Urinary bladder (tissue), 4 donors: ENCODE measurements around the gene CA14. TPM values are rescaled to one million over a fixed set of nuclear protein-coding genes. Genes with fewer than 3 reads are reported as not detected.
"Not testable (repeated sequence)": the region's sequence is repeated elsewhere in the genome, so short reads cannot be mapped to it uniquely, and the experiment has no call there.

Experiments used
- DNase-seq: peaks from one replicate; pipeline ENCODE4 v3.0.0-alpha.2; 2015; ENCODE audit errors: extremely low spot score
- H3K27ac ChIP-seq: one replicate; pipeline ENCODE4 v1.5.1; 2013; ENCODE audit warnings: low read depth, mild to moderate bottlenecking, moderate library complexity
- H3K36me3 ChIP-seq: one replicate; pipeline ENCODE4 v1.6.1; 2013; ENCODE audit warnings: mild to moderate bottlenecking, moderate library complexity; ENCODE audit not compliant: insufficient read depth
- H3K4me1 ChIP-seq: one replicate; pipeline ENCODE4 v1.6.1; 2013; ENCODE audit warnings: mild to moderate bottlenecking, moderate library complexity; ENCODE audit not compliant: insufficient read depth
- H3K4me3 ChIP-seq: one replicate; pipeline ENCODE4 v1.5.1; 2013; ENCODE audit warnings: low read depth, low read length
- WGBS: extraction: QIAGEN DNeasy Blood & Tissue Kit; methylation state at CpG from one replicate; pipeline ENCODE4 v1.1.7; 2013; 5-methylcytosine and 5-hydroxymethylcytosine counted together
- polyA plus RNA-seq: library from polyadenylated mRNA; stranded (reverse); fragments of 200-250 nt; gene quantifications from one replicate; pipeline ENCODE4 v1.2.3, GENCODE V29; 2013
- total RNA-seq: library from RNA; depleted of rRNA; stranded (reverse); fragments of >200 nt; gene quantifications from one replicate; pipeline ENCODE4 v1.2.3, GENCODE V29; 2014
- donor health status: healthy with polysubstance abuse.
- donor health status: healthy.

Gene CA14
- total RNA-seq (0.37 TPM), polyA plus RNA-seq (1.9 TPM)

DNA sequence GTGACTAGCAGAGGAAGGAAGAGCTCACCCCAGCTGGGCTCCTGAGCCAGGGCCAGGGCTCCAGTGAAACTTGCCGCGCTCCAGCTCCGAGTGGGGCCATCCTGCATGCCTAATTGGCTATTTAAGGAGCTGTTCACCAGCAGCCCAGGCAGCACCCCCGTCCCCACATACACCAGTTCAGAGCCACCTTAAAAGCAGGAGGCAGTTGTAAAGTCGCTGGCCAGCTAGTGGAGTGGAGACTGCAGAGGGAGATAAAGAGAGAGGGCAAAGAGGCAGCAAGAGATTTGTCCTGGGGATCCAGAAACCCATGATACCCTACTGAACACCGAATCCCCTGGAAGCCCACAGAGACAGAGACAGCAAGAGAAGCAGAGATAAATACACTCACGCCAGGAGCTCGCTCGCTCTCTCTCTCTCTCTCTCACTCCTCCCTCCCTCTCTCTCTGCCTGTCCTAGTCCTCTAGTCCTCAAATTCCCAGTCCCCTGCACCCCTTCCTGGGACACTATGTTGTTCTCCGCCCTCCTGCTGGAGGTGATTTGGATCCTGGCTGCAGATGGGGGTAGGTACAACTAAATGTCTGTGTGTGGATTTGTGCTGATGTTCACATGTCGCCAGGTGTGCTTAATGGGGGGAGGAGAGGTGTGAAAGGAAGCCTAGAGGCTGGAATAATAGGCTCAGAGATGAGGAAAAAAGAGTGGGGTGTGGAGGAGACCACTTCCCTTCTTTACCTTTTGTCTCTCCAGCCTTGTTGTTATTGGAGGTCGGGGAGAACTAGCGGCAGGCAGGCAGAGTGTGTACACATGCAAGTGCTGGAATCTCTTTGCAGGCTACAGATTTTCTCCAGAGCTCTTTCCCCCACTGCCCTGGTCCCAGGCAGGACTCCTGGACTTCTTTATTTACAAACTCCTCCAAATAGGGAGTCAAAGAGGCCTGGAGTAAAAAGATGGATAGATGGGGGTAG is at the start of gene CA14:
Gene CA14 (plus strand): TSS at position 151 of the 962 bp plus-strand sequence. CDS start 355 bp downstream, at position 506.
- no peak for DNase-seq
- Histone ChIP-seq H3K27ac (no peak within 1 kb of the TSS), H3K36me3 (no peaks in the 10 kb centered on the region), H3K4me1 (no peaks in the 10 kb centered on the region), H3K4me3 (no peak within 1 kb of the TSS)
- WGBS: 36% methylated on average over 13 of the region's 13 CpGs

- H3K36me3 ChIP-seq, H3K27ac ChIP-seq, H3K4me3 ChIP-seq, DNase-seq, H3K4me1 ChIP-seq: not testable (repeated sequence)
- 89% methylated on average over 6 of the region's 6 CpGs for WGBS
Measured at GRCh38 chr1:150208460-150208859, 49.1 kb upstream of the CA14 start.

GRCh38 chr1:150210091-150210490 is 47.5 kb upstream of the CA14 start:
- Histone ChIP-seq H3K4me1 (peaks cover 1% of the 10 kb centered on the region), H3K36me3 (no peaks in the 10 kb centered on the region), H3K4me3 (no peak overlapping the region), H3K27ac (no peak overlapping the region)
- DNase-seq: no peak
- 88% methylated on average over 4 of the region's 4 CpGs for WGBS

DNA sequence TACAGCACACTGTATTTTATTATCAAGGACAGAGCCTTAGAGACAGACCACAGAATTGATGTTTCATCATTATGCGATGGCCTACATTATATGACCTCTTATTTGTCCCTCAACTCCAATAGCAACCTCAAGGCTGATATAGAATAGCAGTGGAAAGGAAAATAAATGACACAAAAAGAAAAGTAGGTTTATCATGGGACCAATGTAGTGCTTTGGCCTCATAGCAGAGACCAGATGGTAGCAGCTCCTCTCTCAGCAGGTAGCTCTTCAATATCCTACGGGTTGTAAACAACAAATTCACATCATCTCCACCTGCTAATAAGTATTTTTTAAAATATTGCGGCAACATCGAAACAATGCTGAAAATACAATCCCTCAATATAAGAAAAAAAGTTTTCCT is 46.9 kb upstream of the CA14 start:
- no peak overlapping the region for H3K27ac ChIP-seq
- DNase-seq: no peak
- no peaks in the 10 kb centered on the region for H3K36me3 ChIP-seq
- no peak overlapping the region for H3K4me3 ChIP-seq
- WGBS: 94% methylated on average over 4 of the region's 4 CpGs
- H3K4me1 ChIP-seq: peaks cover 1% of the 10 kb centered on the region

GRCh38 chr1:150212070-150212469 is 45.5 kb upstream of the CA14 start:
- H3K4me3 ChIP-seq: no peak overlapping the region
- no peak for DNase-seq
- no peak overlapping the region for H3K27ac ChIP-seq
- 95% methylated on average over 9 of the region's 9 CpGs for WGBS
- H3K36me3 ChIP-seq: no peaks in the 10 kb centered on the region
- peaks cover 1% of the 10 kb centered on the region for H3K4me1 ChIP-seq

DNA sequence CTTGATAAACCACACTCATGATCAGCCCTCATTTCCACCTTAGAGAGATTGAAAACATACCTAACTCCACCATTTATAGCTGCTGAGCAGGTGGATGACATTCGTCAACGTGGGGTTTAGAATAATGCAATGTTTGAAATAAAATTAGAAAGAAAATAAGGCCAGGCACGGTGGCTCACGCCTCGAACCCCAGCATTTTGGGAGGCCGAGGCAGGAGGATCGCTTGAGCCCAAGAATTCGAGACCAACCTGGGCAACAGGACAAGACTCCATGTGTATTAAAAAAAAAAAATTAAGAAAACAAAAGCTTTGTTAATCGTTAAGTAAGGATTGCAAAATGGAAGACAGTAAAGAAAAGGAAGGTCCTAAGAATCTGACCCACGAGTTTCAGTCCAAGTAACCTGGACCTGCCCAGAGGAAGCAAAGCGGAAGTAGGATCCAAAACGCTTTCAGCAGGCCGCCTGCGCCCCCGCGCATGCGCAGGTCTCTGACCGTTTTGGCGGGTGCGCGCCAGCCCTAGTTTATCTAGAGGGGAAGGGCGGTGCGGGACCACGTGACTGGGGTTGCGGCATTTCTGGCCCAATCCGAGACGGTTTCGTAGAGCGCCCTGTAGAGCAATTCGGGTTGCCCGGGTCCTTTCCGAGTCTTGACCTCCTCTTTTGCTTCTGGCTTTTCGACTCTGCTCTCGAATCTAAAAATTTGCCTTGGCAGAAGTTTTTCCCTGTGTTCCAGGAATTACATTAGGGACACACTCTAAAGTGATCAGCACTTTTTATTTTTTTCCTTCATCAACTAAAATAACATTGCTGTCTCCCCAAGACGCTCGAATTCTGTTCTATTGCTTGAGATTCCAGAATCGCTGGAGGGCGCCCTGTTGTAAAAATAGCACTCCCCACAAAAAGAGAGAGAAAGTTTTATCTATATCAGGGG is 44.1 kb upstream of the CA14 start:
- Histone ChIP-seq H3K4me3 (peak overlapping the region; percentile 30), H3K27ac (no peak overlapping the region), H3K36me3 (no peaks in the 10 kb centered on the region), H3K4me1 (peaks cover 1% of the 10 kb centered on the region)
- peak; percentile 87 for DNase-seq
- 17% methylated on average over 38 of the region's 38 CpGs for WGBS

- peak overlapping the region; percentile 30 for H3K4me3 ChIP-seq
- DNase-seq, H3K36me3 ChIP-seq, H3K27ac ChIP-seq, H3K4me1 ChIP-seq: not testable (repeated sequence)
- 66% methylated on average over 17 of the region's 18 CpGs for WGBS
Measured at GRCh38 chr1:150214099-150214756, 43.3 kb upstream of the CA14 start.

GRCh38 chr1:150215855-150216254 is 41.7 kb upstream of the CA14 start:
- not testable (repeated sequence) for DNase-seq, H3K27ac ChIP-seq
- WGBS: 96% methylated on average over 6 of the region's 6 CpGs

GRCh38 chr1:150221552-150221951 is 36.0 kb upstream of the CA14 start:
- no peak overlapping the region for H3K27ac ChIP-seq
- no peak overlapping the region for H3K4me3 ChIP-seq
- WGBS: 90% methylated on average over 2 of the region's 2 CpGs
- no peak for DNase-seq
- no peaks in the 10 kb centered on the region for H3K4me1 ChIP-seq
- peaks cover 2% of the 10 kb centered on the region for H3K36me3 ChIP-seq

More at GRCh38 chr1:150215855-150216254, 41.7 kb upstream of the CA14 start:
- H3K36me3 ChIP-seq, H3K4me3 ChIP-seq, H3K4me1 ChIP-seq: not testable (repeated sequence)

DNA sequence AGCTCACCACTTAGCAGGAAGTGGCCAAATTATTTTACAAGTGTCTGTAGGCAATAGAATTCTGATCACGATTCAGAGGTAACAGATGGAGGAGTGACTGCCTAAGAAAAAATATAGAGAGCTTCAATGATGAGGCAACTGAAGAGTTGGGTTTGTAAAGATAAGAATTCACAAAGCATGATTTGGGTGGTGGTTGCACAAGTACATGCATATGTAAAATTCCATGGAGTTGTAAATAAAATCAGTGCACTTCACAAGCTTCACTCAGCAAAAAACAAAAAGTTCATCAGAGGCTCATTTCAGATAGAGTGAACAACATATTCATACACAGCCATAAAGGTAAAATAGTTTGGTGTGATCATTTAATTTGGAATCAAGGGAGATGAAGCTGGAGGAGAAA is 32.6 kb upstream of the CA14 start:
- Histone ChIP-seq H3K4me1 (no peaks in the 10 kb centered on the region), H3K4me3 (no peak overlapping the region), H3K27ac (no peak overlapping the region), H3K36me3 (peaks cover 2% of the 10 kb centered on the region)
- 93% methylated on average over 1 of the region's 1 CpG for WGBS
- DNase-seq: no peak

- Histone ChIP-seq H3K4me1 (no peaks in the 10 kb centered on the region), H3K27ac (no peak overlapping the region), H3K36me3 (peaks cover 2% of the 10 kb centered on the region), H3K4me3 (no peak overlapping the region)
- no peak for DNase-seq
- WGBS: 96% methylated on average over 1 of the region's 1 CpG
Measured at GRCh38 chr1:150225546-150225945, 32.0 kb upstream of the CA14 start.

- H3K4me3 ChIP-seq: no peak overlapping the region
- 87% methylated on average over 2 of the region's 2 CpGs for WGBS
- DNase-seq: no peak
- H3K27ac ChIP-seq: no peak overlapping the region
- H3K4me1 ChIP-seq: no peaks in the 10 kb centered on the region
- peaks cover 2% of the 10 kb centered on the region for H3K36me3 ChIP-seq
Measured at GRCh38 chr1:150226486-150226885, 31.1 kb upstream of the CA14 start.

DNA sequence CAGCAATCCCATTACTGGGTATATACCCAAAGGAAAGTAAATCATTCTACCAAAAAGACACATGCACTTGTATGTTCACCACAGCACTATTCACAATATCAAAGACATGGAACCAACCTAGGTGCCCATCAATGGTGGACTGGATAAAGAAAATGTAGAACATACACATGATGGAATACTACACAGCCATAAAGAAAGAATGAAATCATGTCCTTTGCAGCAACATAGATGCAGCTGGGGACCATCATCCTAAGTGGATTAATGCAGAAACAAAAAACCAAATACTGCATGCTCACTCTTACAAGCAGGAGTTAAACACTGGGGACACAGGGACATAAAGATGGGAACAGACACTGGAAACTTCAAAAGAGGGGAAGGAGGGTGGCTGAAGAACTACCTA is 30.3 kb upstream of the CA14 start:
- Histone ChIP-seq H3K4me1 (no peaks in the 10 kb centered on the region), H3K4me3 (no peak overlapping the region), H3K27ac (no peak overlapping the region), H3K36me3 (peaks cover 2% of the 10 kb centered on the region)
- DNase-seq: no peak
